Trophoblast cell (in vitro differentiated cells and primary cell): Measurements from ENCODE around the gene GSG1L2.

Source experiments
- DNase-seq, 2 donors: peaks; one replicate each; pipeline ENCODE4 v3.0.0-alpha.2; 2016
- H2AFZ ChIP-seq: 2 replicates; pipeline ENCODE4 v1.6.1; 2013; ENCODE audit warnings: low read length, moderate library complexity, mild to moderate bottlenecking; ENCODE audit not compliant: insufficient read depth, poor library complexity
- H2AK5ac ChIP-seq: 2 replicates; pipeline ENCODE4 v1.6.1; 2013; ENCODE audit warnings: mild to moderate bottlenecking, low read length
- H2BK120ac ChIP-seq: 2 replicates; pipeline ENCODE4 v1.6.1; 2013; ENCODE audit warnings: low read length, mild to moderate bottlenecking, moderate library complexity; ENCODE audit not compliant: insufficient read depth, poor library complexity
- H2BK12ac ChIP-seq: 2 replicates; pipeline ENCODE4 v1.6.1; 2013; ENCODE audit warnings: mild to moderate bottlenecking, low read length, moderate library complexity
- H2BK5ac ChIP-seq: 2 replicates; pipeline ENCODE4 v1.6.1; 2013; ENCODE audit warnings: low read length, low read depth, moderate library complexity, mild to moderate bottlenecking; ENCODE audit not compliant: poor library complexity
- H3K14ac ChIP-seq: 2 replicates; pipeline ENCODE4 v1.6.1; 2013; ENCODE audit warnings: mild to moderate bottlenecking, low read length
- H3K18ac ChIP-seq: 2 replicates; pipeline ENCODE4 v1.6.1; 2013; ENCODE audit warnings: mild to moderate bottlenecking, low read length
- H3K23ac ChIP-seq: 2 replicates; pipeline ENCODE4 v1.6.1; 2013; ENCODE audit warnings: low read length
- H3K27ac ChIP-seq: 2 replicates; pipeline ENCODE4 v1.5.1; 2013; ENCODE audit warnings: low read depth, mild to moderate bottlenecking, inconsistent platforms, low read length, moderate library complexity
- H3K27me3 ChIP-seq: 2 replicates; pipeline ENCODE4 v1.6.1; 2013; ENCODE audit warnings: inconsistent platforms, mild to moderate bottlenecking, low read length, moderate library complexity; ENCODE audit not compliant: insufficient read depth
- H3K36me3 ChIP-seq, 2 experiments: 1 replicate in 1 of 2; 2 replicates in 1 of 2; pipeline ENCODE4 v1.6.1; 2013; ENCODE audit warnings: low read length in 2 of 2, mild to moderate bottlenecking in 2 of 2, moderate library complexity in 1 of 2; ENCODE audit not compliant: insufficient read depth in 2 of 2, control insufficient read depth in 1 of 2
- H3K4ac ChIP-seq: 2 replicates; pipeline ENCODE4 v1.6.1; 2013; ENCODE audit warnings: low read depth, mild to moderate bottlenecking, low read length, moderate library complexity
- H3K4me1 ChIP-seq, 2 experiments: 1 replicate in 1 of 2; 2 replicates in 1 of 2; pipeline ENCODE4 v1.6.1; 2013; ENCODE audit warnings: low read length in 2 of 2, mild to moderate bottlenecking in 2 of 2, moderate library complexity in 1 of 2; ENCODE audit not compliant: insufficient read depth in 2 of 2, control insufficient read depth in 1 of 2
- H3K4me2 ChIP-seq: 2 replicates; pipeline ENCODE4 v1.6.1; 2013; ENCODE audit warnings: inconsistent platforms, mild to moderate bottlenecking, low read length, moderate library complexity
- H3K4me3 ChIP-seq: 2 replicates; pipeline ENCODE4 v1.5.1; 2013; ENCODE audit warnings: mild to moderate bottlenecking, low read depth, low read length, inconsistent platforms
- H3K79me1 ChIP-seq: one replicate; pipeline ENCODE4 v1.6.1; 2013; ENCODE audit warnings: low read length
- H3K79me2 ChIP-seq: 2 replicates; pipeline ENCODE4 v1.6.1; 2013; ENCODE audit warnings: low read length, mild to moderate bottlenecking; ENCODE audit not compliant: control insufficient read depth, insufficient read depth, poor library complexity
- H3K9ac ChIP-seq: 2 replicates; pipeline ENCODE4 v1.6.1; 2013; ENCODE audit warnings: mild to moderate bottlenecking, low read length
- H3K9me3 ChIP-seq: 2 replicates; pipeline ENCODE4 v1.6.1; 2013; ENCODE audit warnings: low read depth, mild to moderate bottlenecking, control low read depth, inconsistent platforms, low read length; ENCODE audit not compliant: insufficient read depth
- H4K12ac ChIP-seq: 2 replicates; pipeline ENCODE4 v1.6.1; 2013; ENCODE audit warnings: low read depth, mild to moderate bottlenecking, low read length, moderate library complexity
- H4K8ac ChIP-seq: 2 replicates; pipeline ENCODE4 v1.6.1; 2013; ENCODE audit warnings: low read depth, mild to moderate bottlenecking, low read length, moderate library complexity
- H4K91ac ChIP-seq: one replicate; pipeline ENCODE4 v1.6.1; 2013; ENCODE audit warnings: low read depth, mild to moderate bottlenecking, low read length, moderate library complexity
- WGBS: extraction: QIAGEN DNeasy Blood & Tissue Kit; methylation state at CpG from one replicate; pipeline ENCODE4 v1.1.7; 2013; ENCODE audit warnings: missing lambda C conversion rate; ENCODE audit not compliant: insufficient read length, insufficient coverage; ENCODE audit errors: extremely low coverage; 5-methylcytosine and 5-hydroxymethylcytosine counted together

The GSG1L2 gene

DNA sequence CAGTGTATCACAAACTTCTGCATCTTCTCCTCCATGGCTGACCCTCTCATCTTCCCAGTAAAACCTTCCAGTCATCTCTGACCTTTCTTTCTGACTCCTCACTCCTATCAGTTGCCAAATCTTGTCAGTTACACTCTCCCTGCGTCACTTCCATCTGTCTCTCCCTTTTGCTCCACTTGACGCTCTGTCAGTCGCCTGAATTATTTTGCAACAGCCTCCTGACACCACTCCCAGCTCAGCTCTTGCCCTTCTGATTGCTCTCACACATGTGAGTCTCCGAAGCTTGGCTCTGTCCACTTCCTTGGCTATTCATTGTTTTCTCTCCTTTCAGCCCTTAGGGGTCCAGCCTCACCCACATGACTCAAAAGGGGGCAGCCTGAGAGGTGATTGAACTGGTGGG lies 58.2 kb downstream of the GSG1L2 start:
- Histone ChIP-seq H3K14ac (no peak overlapping the region), H3K9ac (no peak overlapping the region), H3K27ac (no peak overlapping the region), H3K36me3 (no peaks in the 10 kb centered on the region), H3K23ac (no peak overlapping the region), H3K4me1 (no peaks in the 10 kb centered on the region), H3K79me2 (no peaks in the 10 kb centered on the region), H3K4me2 (no peak overlapping the region), H3K4ac (no peak overlapping the region), H2AK5ac (no peak overlapping the region), H4K91ac (no peak overlapping the region), H3K79me1 (no peaks in the 10 kb centered on the region), H3K27me3 (no peaks in the 10 kb centered on the region), H2BK5ac (no peak overlapping the region), H3K9me3 (no peaks in the 10 kb centered on the region), H3K4me3 (no peak overlapping the region), H2BK120ac (no peak overlapping the region), H2BK12ac (no peak overlapping the region), H4K8ac (no peak overlapping the region), H2AFZ (no peak overlapping the region), H3K18ac (no peak overlapping the region), H4K12ac (no peak overlapping the region)
- WGBS: no CpG with 5 or more reads among the region's 4 CpGs
- peak in 1 of 2 donors; percentile 39 for DNase-seq

DNA sequence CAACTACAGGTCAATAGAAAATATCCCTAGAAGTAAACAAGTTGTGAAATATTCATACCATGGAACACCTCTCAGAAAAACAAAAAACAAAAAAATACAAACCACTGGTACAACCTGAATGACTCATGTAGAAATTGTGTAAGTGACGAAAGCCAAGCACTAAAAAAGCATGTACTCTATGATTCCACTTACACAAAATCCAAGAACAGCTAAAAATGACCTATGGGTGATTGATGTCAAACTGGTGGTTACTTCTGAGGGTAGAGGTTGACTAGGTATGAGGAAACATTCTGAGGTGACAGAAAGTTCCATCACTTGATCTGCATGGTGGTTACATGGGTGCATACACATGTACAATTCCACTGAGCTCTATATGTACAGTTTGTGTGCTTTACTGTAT lies 61.6 kb downstream of the GSG1L2 start:
- Histone ChIP-seq H3K36me3 (no peaks in the 10 kb centered on the region), H2AK5ac (no peak overlapping the region), H4K8ac (no peak overlapping the region), H3K4me3 (no peak overlapping the region), H3K27me3 (no peaks in the 10 kb centered on the region), H4K91ac (no peak overlapping the region), H3K27ac (no peak overlapping the region), H2BK12ac (no peak overlapping the region), H3K23ac (no peak overlapping the region), H3K4ac (no peak overlapping the region), H3K79me2 (no peaks in the 10 kb centered on the region), H2AFZ (no peak overlapping the region), H3K9ac (no peak overlapping the region), H3K9me3 (no peaks in the 10 kb centered on the region), H3K79me1 (no peaks in the 10 kb centered on the region), H3K14ac (no peak overlapping the region), H3K4me1 (no peaks in the 10 kb centered on the region), H4K12ac (no peak overlapping the region), H2BK120ac (no peak overlapping the region), H3K4me2 (no peak overlapping the region), H3K18ac (no peak overlapping the region), H2BK5ac (no peak overlapping the region)
- no CpG with 5 or more reads among the region's 1 CpG for WGBS
- DNase-seq: peak in 1 of 2 donors; percentile 69

DNA sequence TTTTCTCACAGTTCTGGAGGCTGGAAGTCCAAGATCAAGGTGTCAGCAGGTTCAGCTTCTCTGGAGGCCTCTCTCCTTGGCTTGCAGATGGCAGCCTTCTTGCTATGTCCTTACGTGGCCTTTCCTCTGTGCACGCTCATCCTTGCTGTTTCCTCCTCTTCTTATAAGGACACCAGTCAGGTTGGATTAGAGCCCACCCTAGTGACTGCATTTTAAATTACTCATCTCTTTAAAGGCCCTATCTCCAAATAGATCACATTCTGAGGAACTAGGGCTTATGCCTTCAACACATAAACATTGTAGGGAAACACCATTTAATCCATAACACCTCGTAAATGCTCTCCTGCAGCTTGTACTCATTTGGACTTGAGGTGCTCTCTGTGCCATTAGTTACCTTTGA lies 66.8 kb downstream of the GSG1L2 start:
- Histone ChIP-seq H3K9ac (no peak overlapping the region), H3K4me2 (no peak overlapping the region), H2AFZ (no peak overlapping the region), H2BK5ac (no peak overlapping the region), H4K91ac (no peak overlapping the region), H3K27ac (no peak overlapping the region), H3K27me3 (no peaks in the 10 kb centered on the region), H3K14ac (no peak overlapping the region), H2AK5ac (no peak overlapping the region), H3K4me3 (no peak overlapping the region), H4K8ac (no peak overlapping the region), H4K12ac (no peak overlapping the region), H3K79me1 (no peaks in the 10 kb centered on the region), H2BK120ac (no peak overlapping the region), H3K4ac (no peak overlapping the region), H3K9me3 (no peaks in the 10 kb centered on the region), H3K23ac (no peak overlapping the region), H3K79me2 (no peaks in the 10 kb centered on the region), H3K4me1 (no peaks in the 10 kb centered on the region), H3K18ac (no peak overlapping the region), H3K36me3 (no peaks in the 10 kb centered on the region), H2BK12ac (no peak overlapping the region)
- no CpG with 5 or more reads among the region's 3 CpGs for WGBS
- DNase-seq: no peak
